ENCODE data around the gene CATSPERD. TPM values are rescaled to one million over a fixed set of nuclear protein-coding genes. Genes with fewer than 3 reads are reported as not detected.

CATSPERD gene
- total RNA-seq, 1 experiment from 2014 or later: not detected

DNA sequence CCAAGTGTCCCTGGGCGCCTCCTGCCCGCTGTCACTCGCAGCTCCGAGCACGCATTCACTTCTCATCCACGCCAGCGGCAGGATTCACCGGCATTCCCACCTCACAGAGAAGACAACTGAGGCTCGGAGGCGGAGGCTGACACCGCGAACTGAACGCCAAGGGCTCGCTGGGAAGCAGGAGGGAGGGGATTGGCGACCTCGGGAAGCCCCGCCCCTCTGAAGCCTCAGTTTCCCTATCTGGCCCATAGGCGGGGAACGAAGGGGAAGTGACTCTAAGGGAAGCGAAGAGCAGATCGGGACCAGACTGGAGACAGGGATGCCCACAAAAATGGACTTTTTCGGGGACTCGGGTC is 40.4 kb upstream of the CATSPERD start:
- Histone ChIP-seq H3K23ac (ENCODE audit: insufficient read length, low read depth, low read length) (no peak overlapping the region), H2BK12ac (ENCODE audit: insufficient read length, low read depth, low read length) (no peak overlapping the region), H3K23me2 (ENCODE audit: insufficient read length, low read depth, low read length, poor library complexity, severe bottlenecking) (peaks cover 14% of the 10 kb centered on the region), H2BK5ac (ENCODE audit: insufficient read length, low read length) (no peak overlapping the region), H3K79me1 (ENCODE audit: insufficient read depth, low read depth, low read length, poor library complexity, severe bottlenecking) (no peaks in the 10 kb centered on the region), H3K18ac (ENCODE audit: insufficient read length, low read depth, low read length) (no peak overlapping the region), H3K4me1 (ENCODE audit: insufficient read depth, low read length) (no peaks in the 10 kb centered on the region; the same call in 1 of the 2 replicates), H2BK15ac (ENCODE audit: low read depth, low read length) (no peak overlapping the region), H4K91ac (ENCODE audit: insufficient read length, low read depth, low read length) (no peak overlapping the region), H3K27ac (ENCODE audit: insufficient read length, low read depth, low read length) (no peak overlapping the region), H3T11ph (ENCODE audit: low read length) (no peak overlapping the region), H4K20me1 (ENCODE audit: control insufficient read depth, insufficient read depth, insufficient read length) (no peaks in the 10 kb centered on the region), H3K79me2 (ENCODE audit: insufficient read depth, low read length) (no peaks in the 10 kb centered on the region), H4K5ac (ENCODE audit: insufficient read length, low read depth, low read length) (no peak overlapping the region), H2BK20ac (ENCODE audit: low read depth, low read length, poor library complexity, severe bottlenecking) (no peak overlapping the region), H3K27me3 (ENCODE audit: insufficient read depth, low read length) (no peaks in the 10 kb centered on the region), H2AFZ (ENCODE audit: low read length) (no peak overlapping the region), H3K9me3 (ENCODE audit: control insufficient read depth, low read depth, low read length) (no peaks in the 10 kb centered on the region), H4K8ac (replicated peaks; ENCODE audit: insufficient read length, low read depth, low read length) (no peak overlapping the region), H3K14ac (ENCODE audit: insufficient read depth, low read length) (no peak overlapping the region; the same call in 1 of the 2 replicates), H3K4me2 (ENCODE audit: insufficient read depth, insufficient read length, low read length) (peak overlapping the region; percentile 69), H2BK120ac (ENCODE audit: low read depth, low read length, poor library complexity, severe bottlenecking) (no peak overlapping the region), H3K4ac (ENCODE audit: low read depth, low read length) (no peak overlapping the region), H3K9ac (ENCODE audit: extremely low read depth, insufficient read length, low read length) (peak overlapping the region; percentile 50), H3K56ac (ENCODE audit: insufficient read length, low read depth, low read length) (no peak overlapping the region), H2AK5ac (ENCODE audit: insufficient read length, low read length) (no peak overlapping the region)
- Mint-ChIP-seq H3K36me3 (ENCODE audit: insufficient read depth in 1 of 3, low read depth in 3 of 3) (peaks cover 0 to 3% (median 0%) of the 10 kb centered on the region in 3 experiments; a peak in 1 of 7 replicates), H3K4me3 (peak overlapping the region; percentile 92 to 98), H3K27me3 (ENCODE audit: low read depth) (peaks cover 9% of the 10 kb centered on the region), H3K27ac (peak overlapping the region; percentile 38 to 94 (median 93); a peak in 6 of 7 replicates), H3K9me3 (peaks cover 0 to 2% of the 10 kb centered on the region in 2 experiments; a peak in 2 of 5 replicates), H3K4me1 (peaks cover 20 to 27% of the 10 kb centered on the region in 2 experiments)
- no CpG with 5 or more reads among the region's 23 CpGs for WGBS (ENCODE audit: extremely low coverage, insufficient read length, low lambda C conversion rate)
- no peak for TF ChIP-seq CTCF (conservative IDR thresholded peaks at IDR 0.05)
- DNase-seq: no peak

Data from H9 (cell line).